ENCODE measurements around the gene PAFAH1B1.
"Not testable (repeated sequence)": the region's sequence is repeated elsewhere in the genome, so short reads cannot be mapped to it uniquely, and the experiment has no call there.

Gene PAFAH1B1

DNA sequence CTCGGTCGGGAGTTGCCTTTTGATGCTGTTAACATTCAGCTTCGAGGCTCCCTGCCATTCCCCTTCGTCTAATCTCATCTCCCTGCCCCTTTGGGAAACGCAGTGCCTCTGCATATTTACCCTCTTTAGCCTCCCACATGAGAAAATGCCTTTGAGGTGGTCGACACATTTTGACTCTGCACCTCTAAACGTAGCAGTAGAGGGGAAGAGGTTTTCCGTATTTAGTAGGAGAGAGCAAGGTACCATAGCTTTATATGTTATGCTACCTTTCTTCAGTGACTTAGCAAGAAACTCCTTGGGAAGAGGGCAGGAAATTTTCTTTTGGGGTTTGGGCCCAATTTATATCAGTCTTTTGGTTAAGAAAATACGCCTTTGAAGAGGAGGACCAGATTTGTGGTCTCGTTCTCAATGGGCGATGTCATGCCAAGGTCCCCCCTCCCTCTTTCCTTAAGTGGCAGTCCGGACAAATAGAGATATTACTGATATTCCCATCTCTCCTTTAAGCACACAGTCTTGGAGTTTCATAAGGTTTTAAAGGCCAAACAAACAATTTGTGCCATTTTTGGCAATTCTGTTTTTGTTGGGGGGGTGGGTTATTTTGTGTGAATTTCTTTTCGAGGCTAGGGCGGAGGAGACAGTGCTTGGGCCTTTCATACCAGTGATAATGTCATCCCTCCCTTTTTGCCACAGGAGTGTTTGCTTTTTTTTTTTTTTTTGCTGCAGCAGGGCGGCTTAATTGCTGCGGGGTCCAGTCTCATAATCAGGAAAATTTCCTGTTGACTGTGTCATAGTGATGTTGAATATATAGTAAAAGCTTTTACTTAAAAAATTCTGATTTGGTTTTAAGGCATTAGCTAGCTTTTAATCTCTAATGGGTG is 1.5 kb downstream of the PAFAH1B1 start:
- DNase-seq, result no peak

DNA sequence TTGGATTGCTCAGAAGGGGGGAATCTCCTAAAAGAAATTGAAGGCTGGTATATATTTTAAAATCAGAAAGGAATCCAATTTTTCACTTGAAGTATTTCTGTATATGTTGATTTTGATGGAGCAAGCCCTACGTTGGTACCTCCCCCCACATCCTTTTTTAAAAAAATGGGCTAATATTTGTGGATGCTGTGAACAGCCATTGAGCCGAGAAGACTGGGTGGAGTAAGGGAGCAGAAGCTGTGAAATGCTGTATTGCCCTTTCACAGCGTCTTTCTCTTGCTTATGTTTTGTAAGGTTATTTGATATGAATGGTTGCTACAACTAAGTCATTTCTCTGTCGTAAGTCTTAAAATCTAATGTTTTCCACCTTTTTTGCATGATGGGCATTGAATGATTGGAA is 2.3 kb downstream of the PAFAH1B1 start:
- DNase-seq, result no peak

DNA sequence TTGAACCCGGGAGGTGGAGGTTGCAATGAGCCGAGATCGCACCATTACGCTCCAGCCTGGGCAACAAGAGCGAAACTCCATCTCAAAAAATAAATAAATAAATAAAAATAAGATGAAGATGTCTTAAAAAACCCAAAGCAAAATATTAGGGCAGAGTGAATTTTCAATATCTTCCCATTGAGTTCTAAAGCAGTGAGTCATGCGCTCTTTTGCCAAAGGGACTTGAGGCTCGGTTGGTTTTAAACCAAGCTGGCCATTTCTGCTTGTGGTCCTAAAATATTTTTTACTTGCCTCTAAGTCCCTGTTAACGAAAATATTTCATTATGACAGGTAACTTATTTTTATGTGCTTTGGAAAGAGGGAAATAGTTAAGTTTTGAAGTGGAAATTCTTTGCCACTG is 4.7 kb downstream of the PAFAH1B1 start:
- DNase-seq, result peak; percentile 75

DNA sequence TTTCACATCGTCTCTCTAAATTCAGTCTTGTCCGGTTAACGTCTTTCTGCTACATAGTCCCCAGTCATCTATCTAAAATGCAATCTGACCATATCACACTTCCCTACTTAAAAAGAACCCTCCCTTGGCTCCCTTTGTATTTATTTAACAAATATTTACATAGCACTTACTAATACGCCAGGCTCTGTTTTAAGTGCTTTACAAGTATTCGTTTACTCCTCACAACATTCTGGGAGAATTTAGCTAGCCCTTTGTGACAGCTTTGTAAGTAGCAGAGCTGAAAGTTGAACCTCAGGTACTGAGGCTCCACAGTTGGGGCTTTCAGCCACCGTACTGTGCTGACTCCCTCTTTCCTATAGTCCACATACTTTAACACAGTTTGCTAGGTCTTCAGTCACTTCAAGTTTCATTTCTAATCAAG is 9.2 kb downstream of the PAFAH1B1 start:
- peak; percentile 67 for DNase-seq

DNA sequence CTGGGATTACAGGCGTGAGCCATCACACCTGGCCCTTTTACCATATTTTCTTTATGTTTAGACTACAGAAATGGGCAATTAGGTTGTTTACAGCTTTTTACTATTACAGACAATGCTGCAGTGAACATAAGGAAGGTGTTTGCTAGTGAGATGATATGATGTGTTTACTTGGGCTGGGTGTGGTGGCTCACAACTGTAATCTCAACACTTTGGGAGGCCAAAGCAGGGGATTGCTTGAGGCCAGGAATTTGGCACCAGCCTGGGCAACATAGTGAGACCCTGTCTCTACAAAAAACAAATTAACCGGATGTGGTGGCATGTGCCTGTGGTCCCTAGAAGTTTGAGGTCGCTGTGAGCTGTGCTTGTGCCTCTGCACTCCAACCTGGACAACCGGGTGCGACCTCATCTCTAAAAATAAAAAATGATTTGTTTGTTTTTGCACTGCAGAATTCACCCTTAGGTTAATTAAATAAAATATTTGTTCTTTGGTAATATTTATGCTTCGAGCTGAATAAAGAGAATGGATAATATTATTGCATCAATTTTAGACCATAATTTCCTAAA is 15.0 kb downstream of the PAFAH1B1 start:
- no peak for DNase-seq

DNA sequence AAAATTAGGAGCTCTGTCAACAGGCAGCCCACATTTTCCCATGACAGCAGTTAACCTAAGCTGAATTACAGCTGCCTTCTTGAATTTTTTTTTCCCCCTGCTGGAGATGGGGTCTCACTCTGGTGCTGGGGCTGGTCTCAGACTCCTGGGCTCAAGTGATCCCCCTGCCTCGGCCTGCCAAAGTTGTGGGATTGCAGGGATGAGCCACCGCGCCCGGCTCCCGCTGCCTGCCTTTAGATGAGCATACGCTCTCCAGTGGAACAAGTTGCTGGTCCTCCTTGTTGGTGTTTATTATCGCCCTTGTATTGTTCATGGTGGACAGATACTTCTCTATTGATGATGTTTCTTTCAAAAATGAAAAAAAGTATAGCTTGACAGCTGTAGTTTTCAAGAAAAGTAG is 15.6 kb downstream of the PAFAH1B1 start:
- no peak for DNase-seq

DNA sequence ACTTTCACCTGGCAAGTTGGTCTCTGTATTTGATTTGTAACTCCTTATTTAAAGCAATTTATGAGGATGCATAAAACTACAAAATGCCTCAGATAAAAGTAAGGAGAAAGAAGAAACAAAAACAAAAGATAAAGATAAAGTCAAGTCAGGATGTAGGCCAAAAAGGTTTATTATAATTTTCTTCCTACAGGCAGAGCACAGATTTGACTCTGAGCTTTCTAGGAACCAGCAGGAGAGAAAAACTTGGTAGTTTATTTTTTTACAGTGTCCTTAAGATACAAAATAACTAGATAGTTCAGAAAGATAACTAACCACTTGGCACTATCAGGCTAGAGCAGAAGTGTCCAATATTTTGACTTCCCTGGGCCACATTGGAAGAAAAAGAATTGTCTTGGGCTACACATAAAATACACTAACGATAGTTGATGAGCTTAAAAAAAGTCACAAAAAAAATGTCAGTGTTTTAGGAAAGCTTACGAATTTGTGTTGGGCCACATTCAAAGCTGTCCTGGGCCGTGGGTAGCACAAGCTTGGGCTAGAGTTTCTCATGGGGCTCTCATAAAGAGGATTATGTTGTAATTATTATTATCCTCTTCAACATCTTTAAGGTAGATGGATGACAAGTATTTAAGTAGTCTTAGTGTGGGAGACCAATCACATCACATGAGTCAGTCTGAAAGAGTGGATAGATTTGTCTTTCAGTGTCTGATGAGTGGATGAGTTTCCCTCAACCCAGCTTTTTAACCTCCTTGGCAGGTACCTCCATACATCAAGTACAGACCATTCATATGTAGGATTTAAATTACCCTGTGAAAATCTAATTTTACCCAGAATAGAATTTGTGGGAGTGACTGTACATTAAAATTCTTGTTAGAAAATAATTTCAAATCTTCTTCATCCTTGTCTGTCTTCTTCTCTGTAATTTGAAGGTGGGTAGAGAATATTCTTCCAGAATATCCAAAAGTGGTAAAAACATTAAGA is 17.0 kb downstream of the PAFAH1B1 start:
- no peak for DNase-seq

DNA sequence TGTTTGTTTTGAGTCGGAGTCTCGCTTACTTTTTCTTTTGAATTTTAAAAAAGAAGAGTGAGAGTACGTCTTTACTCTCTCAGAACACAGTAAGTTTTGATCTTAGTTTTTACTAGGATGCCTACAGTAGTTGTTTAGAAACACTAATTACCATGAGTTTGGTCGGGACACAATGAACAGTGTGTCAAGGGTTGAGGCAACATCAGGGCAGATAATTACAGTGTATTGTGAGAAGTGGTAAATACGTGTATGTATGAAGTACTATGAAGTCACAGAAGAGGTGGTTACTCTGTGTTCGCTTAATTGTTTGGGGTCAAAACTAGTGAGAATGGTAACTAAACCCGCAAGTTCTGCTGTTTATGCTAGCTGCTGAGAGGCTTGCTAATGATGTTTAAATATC is 18.2 kb downstream of the PAFAH1B1 start:
- no peak for DNase-seq

DNA sequence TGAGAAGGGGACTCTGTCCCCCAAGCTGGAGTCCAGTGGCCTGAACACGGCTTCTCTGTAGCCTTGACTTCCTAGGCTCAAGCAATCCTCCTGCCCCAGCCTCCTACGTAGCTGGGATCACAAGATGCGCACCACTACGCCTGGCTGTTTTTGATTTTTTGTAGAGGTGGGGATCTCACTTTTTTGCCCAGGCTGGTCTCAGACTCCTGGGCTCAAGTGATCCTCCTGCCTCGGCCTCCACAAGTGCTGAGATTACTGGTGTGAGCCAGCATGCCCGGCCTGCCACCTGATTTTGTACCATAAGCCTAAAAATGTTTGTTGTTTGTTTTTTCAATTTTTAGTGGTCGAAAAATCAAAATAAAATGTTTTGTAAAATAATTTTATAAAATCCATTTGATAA is 19.2 kb downstream of the PAFAH1B1 start:
- DNase-seq, result no peak

DNA sequence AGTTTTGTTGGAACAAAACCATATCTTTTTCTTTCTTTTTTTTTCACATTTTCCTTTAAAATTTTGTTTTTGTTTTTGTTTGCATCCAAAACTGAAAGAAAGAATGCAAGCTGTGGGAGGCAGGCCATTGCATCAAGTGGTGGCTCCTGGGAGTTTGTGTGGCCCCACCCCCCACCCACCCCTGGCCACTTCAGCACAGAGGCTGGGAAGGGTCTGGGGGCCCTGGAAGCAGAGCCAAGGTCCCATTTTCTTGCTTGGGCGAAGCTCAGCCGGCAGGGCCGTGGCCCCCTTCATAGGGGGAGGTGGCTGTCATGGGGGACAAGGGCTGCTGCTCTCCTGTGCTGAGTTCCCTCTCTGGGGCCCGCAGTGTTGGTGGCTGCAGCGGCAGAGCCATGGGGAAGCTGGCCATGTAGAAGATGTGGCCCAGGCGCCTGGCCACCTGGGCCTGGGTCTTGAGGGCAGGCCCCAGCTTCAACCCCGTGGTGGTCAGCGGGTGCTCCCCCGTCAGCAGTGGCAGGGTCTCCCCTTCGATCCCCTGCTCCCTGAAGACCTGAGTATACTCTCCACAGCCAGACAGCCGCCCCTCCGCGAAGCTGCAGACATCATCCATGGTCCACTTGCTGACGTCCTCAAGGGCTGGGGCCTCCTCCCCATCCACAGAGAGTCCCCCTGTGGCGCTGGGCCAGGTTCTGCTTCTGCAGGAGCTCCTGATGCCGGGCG is 19.8 kb downstream of the PAFAH1B1 start:
- no peak for DNase-seq

DNA sequence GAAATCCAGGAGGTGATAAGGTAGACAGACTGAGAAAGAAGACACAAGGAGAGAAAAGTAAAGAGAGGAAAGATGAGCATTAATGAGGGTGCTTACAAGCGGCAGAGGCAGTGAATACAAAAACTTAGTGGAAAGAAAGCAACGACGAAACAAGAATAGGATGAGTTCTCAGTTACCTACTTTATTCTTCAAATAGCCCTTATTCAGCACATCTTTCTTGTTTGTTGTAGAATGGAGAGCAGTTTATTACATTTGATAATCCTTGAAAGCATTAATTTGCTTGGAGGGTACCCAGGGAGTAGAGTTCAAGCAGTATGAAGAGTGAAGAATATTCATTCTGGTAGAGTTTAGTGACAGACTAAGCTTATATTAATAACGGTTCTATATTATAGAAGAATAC is 22.4 kb downstream of the PAFAH1B1 start:
- DNase-seq, result no peak

DNA sequence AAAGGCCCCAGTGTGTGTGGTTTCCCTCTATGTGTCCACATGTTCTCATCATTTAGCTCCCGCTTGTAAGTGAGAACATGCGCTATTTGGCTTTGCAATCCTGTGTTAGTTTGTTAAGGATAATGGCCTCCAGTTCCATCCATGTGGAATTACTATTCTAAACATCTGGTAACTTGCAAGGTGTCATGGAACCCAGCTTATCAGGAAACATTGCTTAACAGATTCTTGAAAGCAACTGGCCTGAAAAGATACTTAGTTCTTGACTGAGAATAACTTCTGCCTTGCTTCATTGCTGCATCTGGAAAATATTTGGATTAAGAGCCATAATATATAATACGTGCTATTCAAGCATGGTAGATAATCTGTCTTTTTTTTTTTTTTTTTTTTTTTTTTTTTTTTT is 27.8 kb downstream of the PAFAH1B1 start:
- no peak for DNase-seq

DNA sequence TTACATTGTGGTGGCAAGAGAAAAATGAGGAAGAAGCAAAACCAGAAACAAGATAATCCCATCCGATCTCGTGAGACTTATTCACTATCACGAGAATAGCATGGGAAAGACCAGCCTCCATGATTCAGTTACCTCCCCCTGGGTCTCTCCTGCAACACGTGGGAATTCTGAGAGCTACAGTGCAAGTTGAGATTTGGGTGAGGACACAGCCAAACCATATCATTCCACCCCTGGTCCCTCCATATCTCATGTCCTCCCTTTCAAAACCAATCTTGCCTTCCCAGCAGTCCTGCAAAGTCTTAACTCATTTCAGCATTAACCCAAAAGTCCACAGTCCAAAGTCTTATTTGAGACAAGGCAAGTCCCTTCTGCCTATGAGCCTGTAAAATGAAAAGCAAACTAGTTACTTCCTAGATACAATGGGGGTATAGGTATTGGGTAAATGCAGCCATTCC is 28.5 kb downstream of the PAFAH1B1 start:
- DNase-seq, result not testable (repeated sequence)

DNA sequence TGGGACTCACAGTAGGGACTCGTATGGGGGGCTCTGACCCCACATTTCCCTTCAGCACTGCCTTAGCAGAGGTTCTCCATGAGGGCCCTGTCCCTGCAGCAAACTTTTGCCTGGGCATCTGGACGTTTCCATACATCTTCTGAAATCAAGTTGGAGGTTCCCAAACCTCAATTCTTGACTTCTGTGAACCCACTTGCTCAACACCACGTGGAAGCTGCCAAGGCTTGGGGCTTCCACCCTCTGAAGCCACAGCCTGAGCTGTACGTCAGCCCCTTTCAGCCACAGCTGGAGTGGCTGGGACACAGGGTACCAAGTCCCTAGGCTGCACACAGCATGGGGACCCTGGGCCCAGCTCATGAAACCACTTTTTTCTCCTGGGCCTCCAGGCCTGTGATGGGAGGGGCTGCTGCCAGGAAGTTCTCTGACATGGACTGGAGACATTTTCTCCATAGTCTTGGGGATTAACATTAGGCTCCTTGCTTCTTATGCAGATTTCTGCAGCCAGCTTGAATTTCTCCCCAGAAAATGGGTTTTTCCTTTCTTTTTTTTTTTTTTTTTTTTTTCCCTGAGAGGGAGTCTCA is 29.4 kb downstream of the PAFAH1B1 start:
- DNase-seq, result not testable (repeated sequence)

DNA sequence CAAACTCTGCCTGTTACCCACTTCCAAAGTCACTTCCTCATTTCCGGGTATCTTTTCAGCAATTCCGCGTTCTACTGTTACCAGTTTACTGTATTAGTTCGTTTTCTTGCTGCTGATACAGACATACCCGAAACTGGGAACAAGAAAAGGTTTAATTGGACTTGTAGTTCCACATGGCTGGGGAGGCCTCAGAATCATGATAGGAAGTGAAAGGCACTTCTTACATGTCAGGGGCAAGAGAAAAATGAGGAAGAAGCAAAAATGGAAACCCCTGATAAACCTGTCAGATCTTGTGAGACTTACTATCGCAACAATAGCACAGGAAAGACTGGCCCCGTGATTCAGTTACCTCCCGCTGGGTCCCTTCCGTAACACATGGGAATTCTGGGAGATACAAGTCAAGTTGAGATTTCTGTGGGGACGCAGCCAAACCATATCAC is 30.9 kb downstream of the PAFAH1B1 start:
- no peak for DNase-seq

DNA sequence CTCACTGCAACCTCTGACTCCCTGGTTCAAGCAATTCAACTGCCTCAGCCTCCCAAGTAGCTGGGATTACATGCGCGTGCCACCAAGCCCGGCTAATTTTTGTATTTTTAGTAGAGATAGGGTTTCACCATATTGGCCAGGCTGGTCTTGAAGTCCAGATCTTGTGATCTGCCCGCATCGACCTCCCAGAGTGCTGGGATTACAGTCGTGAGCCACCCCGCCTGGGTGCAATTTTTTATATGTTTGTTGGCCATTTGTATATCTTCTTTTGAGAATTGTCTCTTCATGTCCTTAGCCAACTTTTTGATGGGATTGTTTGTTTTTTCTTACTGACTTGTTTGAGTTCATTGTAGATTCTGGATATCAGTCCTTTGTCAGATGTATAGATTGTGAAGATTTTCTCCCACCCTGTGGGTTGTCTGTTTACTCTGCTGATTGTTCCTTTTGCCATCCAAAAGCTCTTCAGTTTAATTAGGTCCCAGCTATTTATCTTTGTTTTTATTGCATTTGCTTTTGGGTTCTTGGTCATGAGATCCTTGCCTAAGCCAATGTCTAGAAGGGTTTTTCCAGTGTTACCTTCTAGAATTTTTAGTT is 33.3 kb downstream of the PAFAH1B1 start:
- not testable (repeated sequence) for DNase-seq

DNA sequence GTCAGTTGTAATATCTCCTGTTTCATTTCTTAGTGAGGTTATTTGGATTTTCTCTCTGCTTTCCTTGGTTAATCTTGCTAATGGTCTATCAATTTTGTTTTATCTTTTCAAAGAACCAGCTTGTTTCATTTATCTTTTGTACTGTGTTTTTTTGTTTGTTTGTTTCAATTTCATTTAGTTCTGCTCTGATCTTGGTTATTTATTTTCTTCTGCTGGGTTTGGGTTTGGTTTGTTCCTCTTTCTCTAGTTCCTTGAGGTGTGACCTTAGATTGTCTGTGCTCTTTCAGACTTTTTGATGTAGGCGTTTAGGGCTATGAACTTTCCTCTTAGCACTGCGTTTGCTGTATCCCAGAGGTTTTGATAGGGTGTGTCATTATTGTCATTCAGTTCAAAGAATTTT is 35.5 kb downstream of the PAFAH1B1 start:
- DNase-seq, result not testable (repeated sequence)

DNA sequence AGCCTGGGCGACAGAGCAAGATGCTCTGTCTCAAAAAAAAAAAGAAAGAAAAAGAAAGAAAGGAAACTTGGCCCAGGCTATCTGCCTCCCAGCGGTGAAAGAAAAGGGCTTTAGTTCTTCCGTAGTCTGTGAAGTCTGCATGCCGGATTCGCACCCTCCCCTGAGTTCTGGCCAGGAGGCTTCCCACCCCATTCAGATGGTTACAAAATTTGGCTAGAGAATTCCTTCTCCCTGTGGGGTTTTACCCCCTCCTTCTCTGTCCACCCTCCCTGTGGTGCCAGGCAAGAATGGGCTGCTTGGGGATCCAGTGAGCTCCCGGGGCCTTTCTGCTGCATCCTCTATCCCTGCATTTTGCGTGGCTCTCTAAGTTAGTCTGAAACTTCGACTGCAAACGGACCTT is 37.8 kb downstream of the PAFAH1B1 start:
- DNase-seq, result no peak

DNA sequence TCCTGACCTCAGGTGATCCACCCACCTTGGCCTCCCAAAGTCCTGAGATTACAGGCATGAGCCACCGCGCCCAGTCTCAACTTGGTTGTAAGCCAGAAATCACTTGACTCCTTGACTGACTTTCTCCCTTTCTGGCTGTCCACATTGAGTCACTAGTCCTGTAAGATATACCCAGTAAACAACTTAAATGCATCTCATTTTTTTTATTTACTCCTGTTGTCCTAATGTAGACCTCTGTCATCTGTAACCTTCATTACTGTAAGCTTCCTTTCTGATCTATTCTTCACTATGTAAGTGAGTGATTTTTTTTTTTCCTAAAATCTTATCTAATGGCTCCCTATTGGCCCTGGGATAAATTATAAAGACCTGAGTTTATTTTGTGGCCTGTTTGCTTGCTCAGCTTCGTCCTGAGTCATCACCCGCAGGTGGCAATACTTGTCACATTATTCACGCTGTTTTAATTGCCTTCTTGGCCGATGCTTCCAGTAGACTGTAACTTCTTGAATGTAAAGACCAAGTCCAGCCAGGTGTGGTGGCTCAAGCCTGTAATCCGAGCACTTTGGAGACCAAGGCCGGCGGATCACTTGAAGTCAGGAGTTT is 41.0 kb downstream of the PAFAH1B1 start:
- DNase-seq, result no peak

DNA sequence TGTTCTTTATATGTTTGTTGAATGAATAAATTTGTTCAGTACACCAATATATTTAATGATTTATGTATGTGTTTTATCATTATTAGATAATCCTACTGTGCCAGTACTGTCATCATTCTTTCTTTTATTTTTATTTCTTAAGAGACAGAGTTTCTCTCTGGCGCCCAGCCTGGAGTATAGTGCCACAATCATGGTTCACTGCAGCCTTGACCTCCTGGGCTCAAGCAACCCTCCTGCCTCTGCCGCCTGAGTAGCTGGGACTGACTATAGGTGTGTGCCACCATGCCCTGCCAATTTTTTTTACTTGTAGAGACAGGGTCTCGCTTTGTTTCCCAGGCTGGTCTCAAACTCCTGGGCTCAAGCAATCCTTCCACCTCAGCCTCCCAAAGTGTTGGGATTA is 41.8 kb downstream of the PAFAH1B1 start:
- DNase-seq, result no peak

DNA sequence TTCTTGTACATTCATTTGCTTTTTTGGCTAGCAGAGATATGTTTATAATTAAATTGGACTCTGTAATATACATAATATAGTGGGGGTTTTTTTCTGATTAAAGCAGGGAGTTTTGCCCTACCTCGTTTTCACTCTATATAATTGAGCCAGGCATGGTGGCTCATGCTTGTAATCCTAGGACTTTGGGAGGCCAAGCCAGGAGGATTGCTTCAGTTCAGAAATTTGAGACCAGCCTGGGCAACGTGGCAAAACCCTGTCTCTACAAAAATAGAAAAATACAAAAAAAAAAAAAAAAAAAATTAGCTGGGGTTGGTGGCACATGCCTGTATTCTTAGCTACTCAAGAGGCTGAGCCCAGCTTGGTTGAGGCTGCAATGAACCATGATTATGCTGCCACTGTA is 42.2 kb downstream of the PAFAH1B1 start:
- no peak for DNase-seq
